A673 (cell line): ENCODE results near the gene THSD7B.

Source experiments
- EZH2 ChIP-seq: fragments of 200-600 bp; sonication (generic); IDR thresholded peaks from 2 replicates; pipeline ENCODE4 v1.6.1; 2017; ENCODE audit warnings: borderline replicate concordance, low read depth, mild to moderate bottlenecking, mixed read lengths, antibody characterized with exemption, low read length; ENCODE audit not compliant: poor library complexity, severe bottlenecking
- TF ChIP-seq, protein P1 (sequence below): fragments of 300-800, 200-600 bp; sonication (generic); conservative IDR thresholded peaks from 2 replicates; pipeline ENCODE4 v1.5.1; 2017; ENCODE audit warnings: low read depth, mild to moderate bottlenecking, antibody characterized with exemption, low read length, moderate library complexity, mixed read lengths

- no peak for TF ChIP-seq EZH2
- TF ChIP-seq, protein P1, sequence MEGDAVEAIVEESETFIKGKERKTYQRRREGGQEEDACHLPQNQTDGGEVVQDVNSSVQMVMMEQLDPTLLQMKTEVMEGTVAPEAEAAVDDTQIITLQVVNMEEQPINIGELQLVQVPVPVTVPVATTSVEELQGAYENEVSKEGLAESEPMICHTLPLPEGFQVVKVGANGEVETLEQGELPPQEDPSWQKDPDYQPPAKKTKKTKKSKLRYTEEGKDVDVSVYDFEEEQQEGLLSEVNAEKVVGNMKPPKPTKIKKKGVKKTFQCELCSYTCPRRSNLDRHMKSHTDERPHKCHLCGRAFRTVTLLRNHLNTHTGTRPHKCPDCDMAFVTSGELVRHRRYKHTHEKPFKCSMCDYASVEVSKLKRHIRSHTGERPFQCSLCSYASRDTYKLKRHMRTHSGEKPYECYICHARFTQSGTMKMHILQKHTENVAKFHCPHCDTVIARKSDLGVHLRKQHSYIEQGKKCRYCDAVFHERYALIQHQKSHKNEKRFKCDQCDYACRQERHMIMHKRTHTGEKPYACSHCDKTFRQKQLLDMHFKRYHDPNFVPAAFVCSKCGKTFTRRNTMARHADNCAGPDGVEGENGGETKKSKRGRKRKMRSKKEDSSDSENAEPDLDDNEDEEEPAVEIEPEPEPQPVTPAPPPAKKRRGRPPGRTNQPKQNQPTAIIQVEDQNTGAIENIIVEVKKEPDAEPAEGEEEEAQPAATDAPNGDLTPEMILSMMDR: no peak
These were observed 669.8 kb downstream of the THSD7B start for GRCh38 chr2:137435162-137435561.
